Sigmoid colon (tissue), 7 donors: ENCODE data around the gene ICAM4. TPM values are rescaled to one million over a fixed set of nuclear protein-coding genes. Genes with fewer than 3 reads are reported as not detected.

ENCODE experiments used
- DNase-seq: peaks from one replicate; pipeline ENCODE4 v3.0.0-alpha.2; 2019
- H3K27ac ChIP-seq, 4 donors: fragments of 200-600 bp; sonication (generic); one replicate each; pipeline ENCODE4 v1.5.1; 2016 to 2019; ENCODE audit warnings: mild to moderate bottlenecking in 1 of 4
- H3K27me3 ChIP-seq, 3 donors: fragments of 200-600 bp; sonication (generic); one replicate each; pipeline ENCODE4 v1.5.1; 2019; ENCODE audit warnings: mild to moderate bottlenecking in 1 of 3
- H3K36me3 ChIP-seq, 4 donors: fragments of 200-600 bp; sonication (generic); one replicate each; pipeline ENCODE4 v1.5.1; 2016 to 2019
- H3K4me1 ChIP-seq, 4 donors: fragments of 200-600 bp; sonication (generic); one replicate each; pipeline ENCODE4 v1.5.1; 2017 to 2019
- H3K4me3 ChIP-seq, 4 donors: fragments of 200-600 bp; sonication (generic); one replicate each; pipeline ENCODE4 v1.5.1; 2017 to 2019; ENCODE audit warnings: mild to moderate bottlenecking in 2 of 4, moderate library complexity in 1 of 4
- H3K9me3 ChIP-seq, 4 donors: fragments of 200-600 bp in 3 of 4; sonication (generic) in 3 of 4; one replicate each; pipeline versions ENCODE4 v1.5.1 to v1.6.1; 2013 to 2019
- CTCF ChIP-seq, 4 experiments: fragments of 450-650 bp in 3 of 4; fragments of 200-600 bp in 1 of 4; IDR thresholded peaks; one replicate each; pipeline ENCODE4 v1.5.1; 2016 to 2019; ENCODE audit warnings: antibody characterized with exemption in 4 of 4, mild to moderate bottlenecking in 3 of 4, moderate library complexity in 2 of 4
- EP300 ChIP-seq, 4 donors: sonication (generic); formaldehyde crosslinking; IDR thresholded peaks; one replicate each; pipeline ENCODE4 v1.6.1; 2017; ENCODE audit warnings: antibody characterized with exemption in 4 of 4
- POLR2A ChIP-seq, 2 donors: fragments of 450-650 bp; IDR thresholded peaks; one replicate each; pipeline ENCODE4 v1.6.1; 2016; ENCODE audit warnings: antibody characterized with exemption in 2 of 2, mild to moderate bottlenecking in 2 of 2, moderate library complexity in 2 of 2
- POLR2AphosphoS5 ChIP-seq, 4 donors: sonication (generic); formaldehyde crosslinking; IDR thresholded peaks; one replicate each; pipeline ENCODE4 v1.6.1; 2017; ENCODE audit warnings: antibody characterized with exemption in 4 of 4
- WGBS, 2 donors: extraction: QIAGEN DNeasy Blood & Tissue Kit; methylation state at CpG; one replicate each; pipeline ENCODE4 v1.1.7; 2013; 5-methylcytosine and 5-hydroxymethylcytosine counted together
- intact Hi-C: fragments of 100-400 bp; cut with DNase I; formaldehyde crosslinking; loops from one replicate; pipeline ENCODE4 v1.15.1; 2023
- polyA plus RNA-seq, 3 donors: library from polyadenylated mRNA; stranded (reverse); fragments of 200-250 nt; gene quantifications; one replicate each; pipeline ENCODE4 v1.2.3, GENCODE V29; 2013
- total RNA-seq, 4 donors: library from RNA; depleted of rRNA; stranded (reverse); fragments of >200 nt; gene quantifications; one replicate each; pipeline ENCODE4 v1.1.0, GENCODE V29; 2016
- donor health status: healthy with polysubstance abuse.
- donor health status: Bipolar disorder and iron deficiency.
- donor health status: healthy.

ICAM4 gene
- total and polyA plus RNA-seq, 7 donors: 0.42 TPM; not detected in 6

GRCh38 chr19:10266706-10267105, 20.0 kb upstream of the ICAM4 start:
- peaks cover 0 to 20% (median 19%) of the 10 kb centered on the region in 4 donors for H3K4me1 ChIP-seq
- H3K9me3 ChIP-seq: no peaks in the 10 kb centered on the region
- no peak overlapping the region for H3K27ac ChIP-seq
- no peaks in the 10 kb centered on the region for H3K36me3 ChIP-seq
- no peak overlapping the region for H3K4me3 ChIP-seq
- WGBS, 2 donors: 85 to 87% methylated on average over 7 of the region's 7 CpGs
- no peak for TF ChIP-seq POLR2A (IDR thresholded peaks at IDR 0.05)
- TF ChIP-seq POLR2AphosphoS5 (IDR thresholded peaks at IDR 0.05): no peak
- no peak for TF ChIP-seq EP300 (IDR thresholded peaks at IDR 0.05)
- TF ChIP-seq CTCF (IDR thresholded peaks at IDR 0.05): no peak
- intact Hi-C loops: no loop called here
- no peak for DNase-seq
- peaks cover 14 to 23% (median 21%) of the 10 kb centered on the region in 3 donors for H3K27me3 ChIP-seq

GRCh38 chr19:10268071-10268470, 18.7 kb upstream of the ICAM4 start:
- H3K9me3 ChIP-seq: no peaks in the 10 kb centered on the region
- H3K4me1 ChIP-seq: peaks cover 0 to 20% (median 19%) of the 10 kb centered on the region in 4 donors
- H3K27ac ChIP-seq: peak overlapping the region in 2 of 4 donors; percentile 40 to 58
- no peaks in the 10 kb centered on the region for H3K36me3 ChIP-seq
- TF ChIP-seq EP300 (IDR thresholded peaks at IDR 0.05) (no peak), POLR2A (IDR thresholded peaks at IDR 0.05) (no peak), POLR2AphosphoS5 (IDR thresholded peaks at IDR 0.05) (no peak), CTCF (IDR thresholded peaks at IDR 0.05) (no peak)
- H3K4me3 ChIP-seq: no peak overlapping the region
- 72 to 74% methylated on average over 6 of the region's 6 CpGs for WGBS, 2 donors
- no peak for DNase-seq
- intact Hi-C loops: no loop called here
- H3K27me3 ChIP-seq: peaks cover 14 to 30% (median 22%) of the 10 kb centered on the region in 3 donors

GRCh38 chr19:10269333-10270179, 17.2 kb upstream of the ICAM4 start:
- intact Hi-C loops: loop anchor here (1.0 kb wide), 1 partner anchor 120 kb away; no protein-coding TSS in a partner anchor
- H3K27me3 ChIP-seq: peaks cover 14 to 30% (median 22%) of the 10 kb centered on the region in 3 donors
- peaks cover 0 to 20% (median 19%) of the 10 kb centered on the region in 4 donors for H3K4me1 ChIP-seq
- 5% methylated on average over 59 of the region's 59 CpGs for WGBS, 2 donors
- peak overlapping the region; percentile 66 to 80 (median 70) for H3K27ac ChIP-seq
- no peaks in the 10 kb centered on the region for H3K36me3 ChIP-seq
- peak overlapping the region; percentile 15 to 46 (median 42) for H3K4me3 ChIP-seq
- no peak for TF ChIP-seq EP300 (IDR thresholded peaks at IDR 0.05)
- TF ChIP-seq POLR2A (IDR thresholded peaks at IDR 0.05): no peak
- peak in 1 of 4 donors; percentile 25 for TF ChIP-seq POLR2AphosphoS5 (IDR thresholded peaks at IDR 0.05)
- TF ChIP-seq CTCF (IDR thresholded peaks at IDR 0.05): peak; percentile 86 to 95 (median 92)
- DNase-seq: peak; percentile 89
- no peaks in the 10 kb centered on the region for H3K9me3 ChIP-seq

GRCh38 chr19:10270180-10270615, 16.6 kb upstream of the ICAM4 start:
- no peaks in the 10 kb centered on the region for H3K36me3 ChIP-seq
- WGBS, 2 donors: 2 to 3% methylated on average over 37 of the region's 37 CpGs
- TF ChIP-seq EP300 (IDR thresholded peaks at IDR 0.05) (no peak), POLR2A (IDR thresholded peaks at IDR 0.05) (peak in 1 of 2 donors; percentile 12), POLR2AphosphoS5 (IDR thresholded peaks at IDR 0.05) (peak in 1 of 4 donors; percentile 10)
- peaks cover 0 to 20% (median 19%) of the 10 kb centered on the region in 4 donors for H3K4me1 ChIP-seq
- intact Hi-C loops: no loop called here
- DNase-seq: peak; percentile 83
- peak overlapping the region; percentile 66 to 80 (median 70) for H3K27ac ChIP-seq
- peaks cover 14 to 30% (median 22%) of the 10 kb centered on the region in 3 donors for H3K27me3 ChIP-seq
- H3K4me3 ChIP-seq: peak overlapping the region; percentile 15 to 46 (median 42)
- H3K9me3 ChIP-seq: no peaks in the 10 kb centered on the region
